Type B pancreatic cell (in vitro differentiated cells): ENCODE measurements around the gene ACKR3. TPM values are rescaled to one million over a fixed set of nuclear protein-coding genes. Genes with fewer than 3 reads are reported as not detected.

ENCODE experiments used
- DNase-seq: peaks from one replicate; pipeline ENCODE4 v3.0.0; 2021; ENCODE audit warnings: mixed read lengths; ENCODE audit not compliant: unreplicated experiment; ENCODE audit errors: extremely low spot score
- H3K27ac Mint-ChIP-seq: 2 replicates; pipeline ENCODE4 v1.8.0; 2021; ENCODE audit warnings: mild to moderate bottlenecking, mixed read lengths
- H3K27me3 Mint-ChIP-seq: 2 replicates; pipeline ENCODE4 v1.8.0; 2021; ENCODE audit warnings: mixed read lengths
- H3K36me3 Mint-ChIP-seq: 2 replicates; pipeline ENCODE4 v1.8.0; 2021; ENCODE audit warnings: mixed read lengths
- H3K4me1 Mint-ChIP-seq: one replicate; pipeline ENCODE4 v1.8.0; 2021; ENCODE audit warnings: mixed read lengths; ENCODE audit not compliant: unreplicated experiment
- H3K4me3 Mint-ChIP-seq: 2 replicates; pipeline ENCODE4 v1.8.0; 2021; ENCODE audit warnings: mild to moderate bottlenecking, mixed read lengths
- H3K9me3 Mint-ChIP-seq: 2 replicates; pipeline ENCODE4 v1.8.0; 2021; ENCODE audit warnings: mixed read lengths
- CTCF ChIP-seq: fragments of 200-600 bp; sonication (generic); conservative IDR thresholded peaks from 2 replicates; pipeline ENCODE4 v1.5.0; 2021; ENCODE audit warnings: antibody characterized with exemption, mild to moderate bottlenecking
- total RNA-seq: library from RNA; stranded (reverse); gene quantifications from 2 replicates; pipeline ENCODE4 v1.2.1, GENCODE V29; 2021; ENCODE audit warnings: low replicate concordance

ACKR3 gene
- total RNA-seq, 1 donor from 2014 or later = 44.6 TPM

- Mint-ChIP-seq H3K4me3 (peak overlapping the region; percentile 57), H3K9me3 (peaks cover 7% of the 10 kb centered on the region), H3K27me3 (peaks cover 4% of the 10 kb centered on the region), H3K4me1 (peaks cover 50% of the 10 kb centered on the region), H3K36me3 (no peaks in the 10 kb centered on the region), H3K27ac (peak overlapping the region; percentile 94)
- peak; percentile 55 for TF ChIP-seq CTCF
- no peak for DNase-seq
These were observed 38.0 kb downstream of the ACKR3 start for GRCh38 chr2:236607471-236608187.

GRCh38 chr2:236608188-236608525, 38.5 kb downstream of the ACKR3 start:
- peak overlapping the region; percentile 12 for H3K4me3 Mint-ChIP-seq
- H3K27ac Mint-ChIP-seq = peak overlapping the region; percentile 94
- H3K4me1 Mint-ChIP-seq = peaks cover 50% of the 10 kb centered on the region
- TF ChIP-seq CTCF = no peak
- H3K36me3 Mint-ChIP-seq = no peaks in the 10 kb centered on the region
- DNase-seq = no peak
- peaks cover 4% of the 10 kb centered on the region for H3K27me3 Mint-ChIP-seq
- peaks cover 7% of the 10 kb centered on the region for H3K9me3 Mint-ChIP-seq

GRCh38 chr2:236608710-236609109, 39.1 kb downstream of the ACKR3 start:
- no peak for TF ChIP-seq CTCF
- H3K36me3 Mint-ChIP-seq = no peaks in the 10 kb centered on the region
- peak overlapping the region; percentile 94 for H3K27ac Mint-ChIP-seq
- H3K4me1 Mint-ChIP-seq = peaks cover 53% of the 10 kb centered on the region
- no peak overlapping the region for H3K4me3 Mint-ChIP-seq
- H3K27me3 Mint-ChIP-seq = peaks cover 5% of the 10 kb centered on the region
- DNase-seq = no peak
- H3K9me3 Mint-ChIP-seq = peaks cover 7% of the 10 kb centered on the region

GRCh38 chr2:236610991-236611821, 41.6 kb downstream of the ACKR3 start:
- no peak for TF ChIP-seq CTCF
- peak overlapping the region; percentile 42 for H3K27ac Mint-ChIP-seq
- no peak overlapping the region for H3K4me3 Mint-ChIP-seq
- H3K27me3 Mint-ChIP-seq = peaks cover 9% of the 10 kb centered on the region
- peaks cover 7% of the 10 kb centered on the region for H3K9me3 Mint-ChIP-seq
- DNase-seq = no peak
- H3K4me1 Mint-ChIP-seq = peaks cover 47% of the 10 kb centered on the region
- no peaks in the 10 kb centered on the region for H3K36me3 Mint-ChIP-seq

- peaks cover 13% of the 10 kb centered on the region for H3K27me3 Mint-ChIP-seq
- DNase-seq = no peak
- H3K4me1 Mint-ChIP-seq = peaks cover 34% of the 10 kb centered on the region
- H3K27ac Mint-ChIP-seq = no peak overlapping the region
- TF ChIP-seq CTCF = no peak
- no peaks in the 10 kb centered on the region for H3K9me3 Mint-ChIP-seq
- no peaks in the 10 kb centered on the region for H3K36me3 Mint-ChIP-seq
- H3K4me3 Mint-ChIP-seq = no peak overlapping the region
These were observed 43.1 kb downstream of the ACKR3 start for GRCh38 chr2:236612737-236613136.
